Adipocyte (in vitro differentiated cells): Measurements from ENCODE around the gene FAM3A.

Experiments used
- DNase-seq: peaks from one replicate; pipeline ENCODE4 v3.0.0-alpha.2; 2015; ENCODE audit warnings: low read depth
- H3K27me3 ChIP-seq: replicated peaks from 2 replicates; pipeline ENCODE4 v1.7.0; 2013; ENCODE audit warnings: mild to moderate bottlenecking, low read length, moderate library complexity; ENCODE audit not compliant: control insufficient read depth, insufficient read depth
- H3K36me3 ChIP-seq: 2 replicates; pipeline ENCODE4 v1.7.0; 2013; ENCODE audit warnings: low read length, mild to moderate bottlenecking, moderate library complexity; ENCODE audit not compliant: control insufficient read depth, insufficient read depth, severe bottlenecking
- H3K4me1 ChIP-seq: 2 replicates; pipeline ENCODE4 v1.7.0; 2013; ENCODE audit warnings: mild to moderate bottlenecking, low read length, moderate library complexity; ENCODE audit not compliant: control insufficient read depth, insufficient read depth
- H3K4me3 ChIP-seq: 2 replicates; pipeline ENCODE4 v1.7.0; 2013; ENCODE audit warnings: mild to moderate bottlenecking, low read length, moderate library complexity
- H3K9ac ChIP-seq: 2 replicates; pipeline ENCODE4 v1.7.0; 2013; ENCODE audit warnings: mild to moderate bottlenecking, low read length, moderate library complexity
- H3K9me3 ChIP-seq: 2 replicates; pipeline ENCODE4 v1.7.0; 2013; ENCODE audit warnings: mild to moderate bottlenecking, low read length, moderate library complexity; ENCODE audit not compliant: control insufficient read depth

Gene FAM3A

DNA sequence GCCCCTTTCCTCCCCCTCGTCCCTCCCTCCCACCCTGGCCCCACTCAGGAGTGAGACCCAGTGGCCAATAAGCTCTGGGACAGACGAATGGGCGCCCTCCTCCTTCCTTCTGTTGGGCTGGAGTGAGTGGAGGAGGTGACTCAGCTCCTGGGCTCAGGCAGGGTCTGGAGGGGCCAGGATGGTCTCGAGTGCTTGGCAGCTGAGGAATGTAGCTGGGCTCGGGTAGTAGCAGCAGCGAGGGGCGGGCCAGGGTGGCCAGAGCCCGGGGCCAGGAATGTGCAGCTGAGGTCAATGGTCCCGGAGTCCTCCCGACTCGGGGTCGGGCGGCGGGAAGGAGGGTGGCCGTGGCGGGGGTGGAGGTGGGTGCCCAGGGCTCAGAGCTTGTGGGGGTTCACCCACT, 15.6 kb upstream of the FAM3A start:
- Histone ChIP-seq H3K36me3 (peaks cover 49% of the 10 kb centered on the region), H3K4me3 (no peak overlapping the region), H3K9ac (no peak overlapping the region), H3K27me3 (no peaks in the 10 kb centered on the region), H3K9me3 (no peaks in the 10 kb centered on the region), H3K4me1 (peaks cover 21% of the 10 kb centered on the region)
- DNase-seq = peak; percentile 31

DNA sequence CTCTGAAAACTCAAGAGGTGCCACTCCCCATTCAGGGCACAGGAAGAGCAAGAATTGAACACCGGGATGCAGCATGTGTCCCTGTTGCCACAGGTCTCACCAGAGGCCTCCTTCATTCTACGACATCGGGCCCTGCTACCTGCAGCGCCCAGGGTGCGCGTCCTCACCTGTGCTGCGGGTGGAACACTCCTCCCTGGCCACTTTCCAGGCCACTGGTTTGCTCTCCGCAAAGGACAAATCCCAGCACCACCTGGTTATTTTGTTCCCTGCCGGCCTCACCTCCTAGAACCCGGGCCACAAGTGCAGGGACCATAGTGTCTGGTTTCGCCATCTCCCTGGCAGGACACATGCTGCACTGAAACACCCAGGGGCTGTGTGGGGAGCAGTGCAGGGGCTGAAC, 14.3 kb upstream of the FAM3A start:
- DNase-seq = no peak
- Histone ChIP-seq H3K4me1 (peaks cover 21% of the 10 kb centered on the region), H3K36me3 (peaks cover 37% of the 10 kb centered on the region), H3K9me3 (no peaks in the 10 kb centered on the region), H3K4me3 (no peak overlapping the region), H3K9ac (no peak overlapping the region), H3K27me3 (no peaks in the 10 kb centered on the region)

DNA sequence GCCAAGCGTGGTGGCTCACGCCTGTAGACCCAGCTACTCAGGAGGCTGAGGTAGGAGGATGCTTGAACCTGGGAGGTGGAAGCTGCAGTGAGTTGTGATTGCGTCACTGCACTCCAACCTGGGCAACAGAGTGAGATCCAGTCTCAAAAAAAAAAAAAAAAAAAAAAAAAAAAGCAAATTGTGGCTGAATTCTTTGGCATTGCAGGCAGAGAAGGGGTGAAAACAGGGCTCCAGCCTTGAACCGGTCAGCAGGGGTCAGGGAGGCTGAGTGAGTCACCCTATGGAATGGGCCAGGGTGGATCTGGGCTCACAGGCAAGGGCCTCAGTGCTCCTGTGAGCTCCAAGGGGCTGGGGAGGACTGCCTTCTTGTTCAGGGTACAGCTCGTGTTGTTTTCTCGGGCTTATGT, 13.2 kb upstream of the FAM3A start:
- H3K9ac ChIP-seq = peak overlapping the region; percentile 38
- no peak for DNase-seq
- H3K9me3 ChIP-seq = no peaks in the 10 kb centered on the region
- peaks cover 16% of the 10 kb centered on the region for H3K4me1 ChIP-seq
- H3K27me3 ChIP-seq = no peaks in the 10 kb centered on the region
- H3K36me3 ChIP-seq = peaks cover 30% of the 10 kb centered on the region
- no peak overlapping the region for H3K4me3 ChIP-seq

DNA sequence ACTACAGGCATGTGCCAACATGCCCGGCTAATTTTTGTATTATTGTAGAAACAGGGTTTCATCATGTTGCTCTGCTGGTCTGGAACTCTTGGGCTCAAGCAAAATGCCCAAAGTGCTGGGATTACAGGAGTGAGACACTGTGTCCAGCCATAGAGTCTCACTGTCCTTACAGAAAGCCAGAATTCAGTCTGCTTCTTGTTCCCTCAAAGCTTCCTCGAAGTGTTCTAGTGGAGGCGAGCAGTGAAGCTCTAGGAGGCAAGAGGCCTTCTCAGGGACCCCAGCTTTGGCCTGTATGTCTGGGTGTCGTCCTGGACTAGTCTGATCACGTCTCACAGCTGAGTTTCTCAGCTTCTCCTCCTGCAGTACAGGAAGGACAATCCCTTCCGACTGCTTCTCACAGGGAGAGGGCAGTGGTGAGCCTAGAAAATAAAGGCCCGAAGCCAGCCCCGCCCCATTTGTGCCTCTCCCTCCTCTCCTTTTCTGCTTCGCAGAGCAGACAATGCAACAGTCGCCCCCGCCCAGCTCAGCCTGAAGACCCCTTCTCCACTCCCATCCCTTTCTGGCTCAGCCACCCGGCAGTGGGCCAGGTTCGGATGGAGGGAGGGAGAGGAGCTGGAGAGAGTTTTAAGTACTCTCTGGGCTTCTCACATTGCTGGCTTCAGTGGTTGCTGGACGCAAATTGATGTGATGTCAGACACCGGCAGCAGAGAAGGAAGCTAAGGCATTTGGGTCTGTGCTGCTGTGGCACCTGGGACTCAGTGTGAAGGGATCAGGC, 11.1 kb upstream of the FAM3A start:
- Histone ChIP-seq H3K4me3 (no peak overlapping the region), H3K36me3 (peaks cover 9% of the 10 kb centered on the region), H3K9ac (peak overlapping the region; percentile 87), H3K9me3 (no peaks in the 10 kb centered on the region), H3K4me1 (peaks cover 13% of the 10 kb centered on the region), H3K27me3 (no peaks in the 10 kb centered on the region)
- DNase-seq = peak; percentile 86

DNA sequence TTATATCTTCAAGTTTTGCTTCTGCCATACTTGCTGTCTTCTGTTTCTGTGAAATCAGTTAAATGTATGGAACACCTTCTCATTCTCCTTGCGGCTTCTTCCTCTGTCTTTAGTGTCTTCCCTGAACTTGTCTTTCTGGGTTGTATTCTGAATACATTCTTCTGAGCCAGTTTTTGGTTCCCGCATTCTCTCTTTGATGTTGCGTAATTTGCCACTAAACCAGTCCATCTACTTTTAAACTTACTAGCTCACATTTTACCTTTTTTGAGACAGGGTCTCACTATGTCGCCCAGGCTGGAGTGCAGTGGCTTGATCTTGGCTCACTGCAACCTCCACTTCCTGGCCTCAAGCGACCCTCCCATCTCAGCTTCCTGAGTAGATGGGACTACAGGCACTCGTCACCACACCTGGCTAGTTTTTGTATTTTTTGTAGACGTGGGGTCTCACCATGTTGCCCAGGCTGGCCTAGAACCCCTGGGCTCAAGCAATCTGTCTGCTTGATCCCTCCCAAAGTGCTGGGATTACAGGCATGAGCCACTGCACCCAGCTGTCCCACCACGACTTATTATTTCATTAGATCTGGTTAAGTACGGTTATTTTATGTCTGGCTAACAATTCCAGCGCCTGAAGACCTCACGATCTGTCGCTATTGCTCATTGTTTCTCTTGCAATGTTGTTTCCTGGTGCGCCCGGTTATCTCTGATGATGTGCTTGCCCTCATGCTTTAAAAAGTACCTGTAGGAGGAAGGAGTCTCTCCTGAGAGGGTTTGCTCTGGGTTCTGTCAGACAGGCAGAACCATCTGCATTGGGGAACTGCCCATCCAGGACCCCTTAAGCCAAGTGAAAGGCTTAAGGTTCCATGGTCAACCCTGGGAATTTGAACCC, 9.8 kb upstream of the FAM3A start:
- peaks cover 2% of the 10 kb centered on the region for H3K36me3 ChIP-seq
- no peak overlapping the region for H3K4me3 ChIP-seq
- DNase-seq = no peak
- H3K4me1 ChIP-seq = peaks cover 13% of the 10 kb centered on the region
- H3K9ac ChIP-seq = peak overlapping the region; percentile 36
- no peaks in the 10 kb centered on the region for H3K9me3 ChIP-seq
- no peaks in the 10 kb centered on the region for H3K27me3 ChIP-seq

DNA sequence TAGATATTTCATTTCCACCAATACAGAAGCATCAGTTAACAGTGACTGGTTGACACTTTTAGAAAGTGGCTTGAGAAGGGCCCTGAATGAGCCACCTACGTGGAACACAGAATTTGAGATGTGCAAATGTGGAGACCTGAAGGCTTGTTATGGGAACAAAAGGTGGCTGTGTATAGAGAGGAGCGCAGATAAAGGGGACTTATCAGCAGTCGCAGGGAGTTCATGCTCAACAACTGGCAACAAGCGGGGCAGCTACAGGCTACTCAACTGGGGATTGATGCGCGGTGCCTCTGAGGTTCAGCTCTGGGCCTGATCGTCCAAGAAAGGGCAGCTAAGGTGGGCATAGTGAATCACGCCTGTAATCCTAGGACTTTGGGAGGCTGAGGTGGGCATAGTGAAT, 3.4 kb upstream of the FAM3A start:
- peaks cover 4% of the 10 kb centered on the region for H3K27me3 ChIP-seq
- H3K4me1 ChIP-seq = peaks cover 13% of the 10 kb centered on the region
- H3K36me3 ChIP-seq = no peaks in the 10 kb centered on the region
- H3K4me3 ChIP-seq = no peak overlapping the region
- H3K9me3 ChIP-seq = no peaks in the 10 kb centered on the region
- no peak for DNase-seq
- no peak overlapping the region for H3K9ac ChIP-seq

DNA sequence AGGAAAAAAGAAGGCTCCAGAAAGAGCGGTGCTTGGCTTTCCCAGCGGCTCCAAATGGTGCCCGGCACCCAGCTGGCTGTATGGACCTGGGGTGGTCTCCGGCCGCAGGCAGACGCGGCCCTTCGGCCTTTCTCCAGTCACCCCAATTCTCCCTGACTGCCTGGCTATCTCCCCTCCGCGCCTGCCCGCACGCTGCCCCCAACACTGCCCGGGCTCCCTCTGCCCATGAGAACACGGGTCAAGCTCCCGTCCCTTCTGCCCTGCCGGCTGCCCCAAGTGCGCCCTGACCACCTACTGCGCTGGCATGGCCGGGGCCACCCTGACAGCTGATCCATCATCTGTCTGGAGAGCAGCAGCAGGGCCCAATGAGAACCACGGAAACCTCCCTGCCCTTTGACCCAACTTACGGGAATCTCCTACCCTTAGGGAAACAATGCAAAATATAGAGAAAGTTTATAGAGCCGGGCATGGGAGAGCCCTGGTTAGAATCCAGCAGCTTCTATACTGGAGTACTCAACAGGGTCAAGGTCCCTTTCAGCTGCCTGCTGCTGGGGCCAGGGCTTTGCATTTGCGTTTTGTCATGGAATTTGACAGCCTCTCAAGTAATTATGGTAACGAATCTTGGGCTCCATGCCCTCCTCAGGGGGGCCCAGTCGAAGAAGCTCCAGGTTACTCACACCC, 1.2 kb upstream of the FAM3A start:
- Histone ChIP-seq H3K9me3 (no peaks in the 10 kb centered on the region), H3K9ac (peak overlapping the region; percentile 87), H3K36me3 (no peaks in the 10 kb centered on the region), H3K4me1 (peaks cover 13% of the 10 kb centered on the region), H3K27me3 (peaks cover 4% of the 10 kb centered on the region), H3K4me3 (peak overlapping the region; percentile 75)
- no peak for DNase-seq

DNA sequence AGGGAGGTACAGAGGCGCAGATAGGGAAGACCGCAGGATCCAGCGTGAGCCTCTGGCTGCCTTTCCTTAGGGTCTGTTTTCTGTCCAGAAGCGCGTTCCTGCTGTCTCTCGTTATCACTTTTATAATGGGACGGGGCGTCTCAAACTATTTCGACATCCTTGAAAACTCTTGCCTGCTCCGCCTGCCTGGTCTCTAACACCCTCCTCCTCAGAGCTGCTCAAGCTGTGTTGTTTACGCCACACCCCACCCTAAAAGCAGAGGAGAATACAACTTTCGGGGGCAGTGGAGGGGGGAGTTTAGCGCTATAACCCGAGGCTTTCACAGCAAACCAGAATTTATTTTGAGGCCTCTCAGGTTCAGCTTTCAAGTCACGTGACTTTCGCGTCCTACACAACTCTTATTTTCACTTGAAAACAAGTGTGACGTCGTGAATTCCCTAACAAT, 646 bp upstream of the FAM3A start:
- peak; percentile 66 for DNase-seq
- H3K36me3 ChIP-seq = no peaks in the 10 kb centered on the region
- peaks cover 4% of the 10 kb centered on the region for H3K27me3 ChIP-seq
- no peaks in the 10 kb centered on the region for H3K9me3 ChIP-seq
- peak overlapping the region; percentile 75 for H3K4me3 ChIP-seq
- H3K9ac ChIP-seq = peak overlapping the region; percentile 87
- peaks cover 13% of the 10 kb centered on the region for H3K4me1 ChIP-seq

DNA sequence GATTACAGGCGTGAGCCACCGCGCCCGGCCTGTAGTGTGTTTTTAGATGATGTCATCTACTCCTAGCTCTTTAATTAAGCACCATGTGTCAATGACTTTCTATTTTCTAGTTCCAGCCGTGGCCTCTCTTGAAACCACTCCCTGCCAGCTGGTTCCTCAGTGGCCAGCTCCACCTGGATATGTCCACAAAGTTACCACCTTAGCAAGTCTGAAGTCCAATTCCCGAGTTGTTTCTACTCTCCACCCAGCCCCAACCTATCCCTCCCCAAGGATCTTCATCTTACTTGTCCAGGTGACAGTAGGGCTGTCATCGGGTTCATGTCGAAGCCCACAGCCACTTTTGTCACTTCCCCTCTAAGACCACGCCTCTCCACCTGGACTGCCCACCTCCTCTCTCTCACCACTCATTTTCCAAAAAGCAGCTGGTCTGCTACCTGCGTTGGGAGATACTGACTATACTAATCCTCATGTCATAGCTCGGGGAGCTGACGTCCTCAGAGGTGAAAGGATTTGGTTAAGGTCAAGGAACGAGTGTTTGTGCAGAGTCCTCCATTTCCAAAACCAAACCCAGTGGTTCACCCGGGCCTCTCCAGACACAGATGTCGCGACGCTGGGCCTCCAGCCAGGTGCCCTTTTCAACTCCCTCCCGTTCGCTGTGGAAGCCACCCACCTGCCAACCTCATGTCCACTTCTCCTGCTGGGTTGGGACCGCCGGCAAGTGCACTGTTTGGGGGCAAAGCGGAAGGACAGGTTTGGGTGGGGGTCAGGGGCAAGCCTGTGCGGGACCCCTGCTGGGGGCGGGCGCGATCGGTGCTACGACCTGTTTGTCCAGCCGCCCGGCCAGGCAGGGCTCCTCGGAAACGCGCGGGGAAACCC, 704 bp downstream of the FAM3A start:
- H3K27me3 ChIP-seq = peaks cover 4% of the 10 kb centered on the region
- H3K9me3 ChIP-seq = no peaks in the 10 kb centered on the region
- peak overlapping the region; percentile 81 for H3K4me3 ChIP-seq
- H3K4me1 ChIP-seq = peaks cover 13% of the 10 kb centered on the region
- peak; percentile 45 for DNase-seq
- H3K36me3 ChIP-seq = no peaks in the 10 kb centered on the region
- peak overlapping the region; percentile 88 for H3K9ac ChIP-seq

DNA sequence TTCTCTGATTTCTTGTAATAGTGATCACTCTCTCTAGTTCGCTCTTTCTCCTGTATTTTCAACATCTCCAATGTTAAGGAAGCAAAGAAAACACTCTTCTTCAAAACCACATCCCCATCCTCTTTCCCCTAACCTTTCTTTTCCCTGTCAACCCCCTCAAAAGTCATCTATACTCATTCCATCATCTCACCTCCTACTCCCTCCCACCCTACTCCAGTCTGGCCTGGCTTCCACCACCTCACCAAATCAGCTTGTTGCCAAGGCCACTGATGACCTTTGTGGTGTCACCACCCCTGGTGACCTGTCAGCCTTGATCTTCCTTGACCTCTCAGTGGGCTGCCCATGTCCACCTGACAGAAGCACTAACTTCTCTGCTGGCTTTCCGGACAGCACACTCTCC, 2.3 kb downstream of the FAM3A start:
- Histone ChIP-seq H3K9me3 (peaks cover 7% of the 10 kb centered on the region), H3K4me3 (no peak overlapping the region), H3K36me3 (peaks cover 11% of the 10 kb centered on the region), H3K27me3 (peaks cover 4% of the 10 kb centered on the region), H3K9ac (no peak overlapping the region), H3K4me1 (peaks cover 13% of the 10 kb centered on the region)
- no peak for DNase-seq
